Vagina (tissue), 2 donors: Measurements from ENCODE around the gene AP4M1.

ENCODE experiments used
- CTCF ChIP-seq, 3 experiments: fragments of 450-650 bp in 2 of 3; fragments of 200-600 bp in 1 of 3; sonication (generic) in 1 of 3; IDR thresholded peaks; one replicate each; pipeline ENCODE4 v1.5.1; 2017 to 2019; ENCODE audit warnings: antibody characterized with exemption in 3 of 3, mild to moderate bottlenecking in 2 of 3, moderate library complexity in 2 of 3
- POLR2A ChIP-seq, 2 donors: fragments of 450-650 bp; IDR thresholded peaks; one replicate each; pipeline ENCODE4 v1.6.1; 2017; ENCODE audit warnings: antibody characterized with exemption in 2 of 2, mild to moderate bottlenecking in 2 of 2, moderate library complexity in 2 of 2
- POLR2AphosphoS5 ChIP-seq, 2 donors: sonication (generic); formaldehyde crosslinking; IDR thresholded peaks; one replicate each; pipeline ENCODE4 v1.9.0; 2017; ENCODE audit warnings: antibody characterized with exemption in 2 of 2, mild to moderate bottlenecking in 2 of 2, low read depth in 1 of 2; ENCODE audit not compliant: insufficient read depth in 1 of 2

- TF ChIP-seq CTCF (IDR thresholded peaks at IDR 0.05): no peak
- no peak for TF ChIP-seq POLR2A (IDR thresholded peaks at IDR 0.05)
- TF ChIP-seq POLR2AphosphoS5 (IDR thresholded peaks at IDR 0.05; ENCODE audit: insufficient read depth in 1 of 2, low read depth in 1 of 2): no peak
Measured at GRCh38 chr7:100124301-100125230, 23.1 kb downstream of the AP4M1 start.
